ENCODE data around the gene PBRM1. TPM values are rescaled to one million over a fixed set of nuclear protein-coding genes. Genes with fewer than 3 reads are reported as not detected.

The PBRM1 gene
- total RNA-seq, 1 experiment from 2014 or later, result 42.8 TPM

- no peak for DNase-seq
- H4K20me1 ChIP-seq (ENCODE audit: insufficient read depth), result no peaks in the 10 kb centered on the region
- no peaks in the 10 kb centered on the region for H3K79me2 ChIP-seq (ENCODE audit: low read depth)
- ChIA-PET CTCF (no interaction called here), POLR2A (ENCODE audit: unreplicated experiment) (no interaction called here)
- no TSS peak for BruUV-seq (replicated peaks)
- TF ChIP-seq EZH2 (IDR thresholded peaks at IDR 0.05; ENCODE audit: low read depth) (no peak), CTCF (conservative IDR thresholded peaks at IDR 0.05) (no peak)
- H3K9me2 ChIP-seq (ENCODE audit: insufficient read depth), result no peaks in the 10 kb centered on the region
- H3F3A ChIP-seq (ENCODE audit: insufficient read depth, low read depth), result no peaks in the 10 kb centered on the region
- no peaks in the 10 kb centered on the region for H3K4me1 ChIP-seq (replicated peaks; ENCODE audit: insufficient read depth)
- no peak overlapping the region for H3K4me2 ChIP-seq
- H2AFZ ChIP-seq, result no peak overlapping the region
- H3K36me3 ChIP-seq (ENCODE audit: low read depth), result no peaks in the 10 kb centered on the region; the same call in 1 of the 2 replicates
- no peaks in the 10 kb centered on the region for H3K27me3 ChIP-seq (ENCODE audit: insufficient read depth, low read depth)
- no peaks in the 10 kb centered on the region for H3K9me3 ChIP-seq (ENCODE audit: insufficient read depth, low read depth)
- intact Hi-C loops (cut with micrococcal nuclease; ENCODE audit: unreplicated experiment), result no loop called here
- no peak overlapping the region for H3K4me3 ChIP-seq
- H3K27ac ChIP-seq, result no peak overlapping the region
Measured at GRCh38 chr3:52614689-52615088, 71.0 kb downstream of the PBRM1 start.

- peaks cover 4% of the 10 kb centered on the region; the same call in 1 of the 2 replicates for H3K36me3 ChIP-seq (ENCODE audit: low read depth)
- no peaks in the 10 kb centered on the region for H4K20me1 ChIP-seq (ENCODE audit: insufficient read depth)
- no TSS peak for BruUV-seq (replicated peaks)
- no peak overlapping the region for H3K27ac ChIP-seq
- TF ChIP-seq EZH2 (IDR thresholded peaks at IDR 0.05; ENCODE audit: low read depth) (no peak), CTCF (conservative IDR thresholded peaks at IDR 0.05) (no peak)
- CTCF ChIA-PET, result interaction anchor here (0.6 kb wide), 1 partner anchor 49 kb away, joined by 4 read pairs; no protein-coding TSS in a partner anchor
- intact Hi-C loops (cut with micrococcal nuclease; ENCODE audit: unreplicated experiment), result loop anchor here (5.0 kb wide), 1 partner anchor 42 kb away; no protein-coding TSS in a partner anchor
- peaks cover 19% of the 10 kb centered on the region for H3K4me1 ChIP-seq (replicated peaks; ENCODE audit: insufficient read depth)
- peaks cover 23% of the 10 kb centered on the region for H3F3A ChIP-seq (ENCODE audit: insufficient read depth, low read depth)
- no peak overlapping the region for H3K4me2 ChIP-seq
- H3K79me2 ChIP-seq (ENCODE audit: low read depth), result peaks cover 12% of the 10 kb centered on the region; the same call in 1 of the 2 replicates
- no peak overlapping the region for H3K4me3 ChIP-seq
- no peak for DNase-seq
- no peaks in the 10 kb centered on the region for H3K9me3 ChIP-seq (ENCODE audit: insufficient read depth, low read depth)
- H3K27me3 ChIP-seq (ENCODE audit: insufficient read depth, low read depth), result no peaks in the 10 kb centered on the region
- no peaks in the 10 kb centered on the region for H3K9me2 ChIP-seq (ENCODE audit: insufficient read depth)
- no peak overlapping the region for H2AFZ ChIP-seq
- POLR2A ChIA-PET (ENCODE audit: unreplicated experiment), result no interaction called here
Measured at GRCh38 chr3:52609316-52609815, 76.3 kb downstream of the PBRM1 start.

GRCh38 chr3:52608337-52608736, 77.4 kb downstream of the PBRM1 start:
- peaks cover 23% of the 10 kb centered on the region for H3F3A ChIP-seq (ENCODE audit: insufficient read depth, low read depth)
- no peak overlapping the region for H3K4me3 ChIP-seq
- H3K27ac ChIP-seq, result no peak overlapping the region
- POLR2A ChIA-PET (ENCODE audit: unreplicated experiment), result no interaction called here
- no peak overlapping the region for H3K4me2 ChIP-seq
- CTCF ChIA-PET, result interaction anchor here (0.6 kb wide), 1 partner anchor 48 kb away, joined by 4 read pairs; no protein-coding TSS in a partner anchor
- H3K9me2 ChIP-seq (ENCODE audit: insufficient read depth), result no peaks in the 10 kb centered on the region
- H4K20me1 ChIP-seq (ENCODE audit: insufficient read depth), result no peaks in the 10 kb centered on the region
- H3K4me1 ChIP-seq (replicated peaks; ENCODE audit: insufficient read depth), result peaks cover 19% of the 10 kb centered on the region
- TF ChIP-seq CTCF (conservative IDR thresholded peaks at IDR 0.05) (no peak), EZH2 (IDR thresholded peaks at IDR 0.05; ENCODE audit: low read depth) (no peak)
- DNase-seq, result no peak
- intact Hi-C loops (cut with micrococcal nuclease; ENCODE audit: unreplicated experiment), result loop anchor here (5.0 kb wide), 1 partner anchor 41 kb away; no protein-coding TSS in a partner anchor
- H3K36me3 ChIP-seq (ENCODE audit: low read depth), result peaks cover 11% of the 10 kb centered on the region
- BruUV-seq (replicated peaks), result no TSS peak
- no peaks in the 10 kb centered on the region for H3K27me3 ChIP-seq (ENCODE audit: insufficient read depth, low read depth)
- no peaks in the 10 kb centered on the region for H3K9me3 ChIP-seq (ENCODE audit: insufficient read depth, low read depth)
- H2AFZ ChIP-seq, result no peak overlapping the region
- H3K79me2 ChIP-seq (ENCODE audit: low read depth), result peaks cover 12% of the 10 kb centered on the region; the same call in 1 of the 2 replicates
